ENCODE data around the gene SARM1. TPM values are rescaled to one million over a fixed set of nuclear protein-coding genes. Genes with fewer than 3 reads are reported as not detected.
A peak's percentile ranks its signal among the peaks of the same experiment; 100 is the strongest.

The SARM1 gene
- total and polyA plus RNA-seq, 2 of the 13 experiments (the other 11 are each of a cell fraction or from before 2014, with no cell fraction given) = 0.73 to 0.86 TPM

- TF ChIP-seq, protein P1, sequence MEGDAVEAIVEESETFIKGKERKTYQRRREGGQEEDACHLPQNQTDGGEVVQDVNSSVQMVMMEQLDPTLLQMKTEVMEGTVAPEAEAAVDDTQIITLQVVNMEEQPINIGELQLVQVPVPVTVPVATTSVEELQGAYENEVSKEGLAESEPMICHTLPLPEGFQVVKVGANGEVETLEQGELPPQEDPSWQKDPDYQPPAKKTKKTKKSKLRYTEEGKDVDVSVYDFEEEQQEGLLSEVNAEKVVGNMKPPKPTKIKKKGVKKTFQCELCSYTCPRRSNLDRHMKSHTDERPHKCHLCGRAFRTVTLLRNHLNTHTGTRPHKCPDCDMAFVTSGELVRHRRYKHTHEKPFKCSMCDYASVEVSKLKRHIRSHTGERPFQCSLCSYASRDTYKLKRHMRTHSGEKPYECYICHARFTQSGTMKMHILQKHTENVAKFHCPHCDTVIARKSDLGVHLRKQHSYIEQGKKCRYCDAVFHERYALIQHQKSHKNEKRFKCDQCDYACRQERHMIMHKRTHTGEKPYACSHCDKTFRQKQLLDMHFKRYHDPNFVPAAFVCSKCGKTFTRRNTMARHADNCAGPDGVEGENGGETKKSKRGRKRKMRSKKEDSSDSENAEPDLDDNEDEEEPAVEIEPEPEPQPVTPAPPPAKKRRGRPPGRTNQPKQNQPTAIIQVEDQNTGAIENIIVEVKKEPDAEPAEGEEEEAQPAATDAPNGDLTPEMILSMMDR (CRISPR knock-in tag; IDR thresholded peaks at IDR 0.05) = peak; percentile 24; the same call in 1 of the 2 replicates
- TF ChIP-seq, protein P2, sequence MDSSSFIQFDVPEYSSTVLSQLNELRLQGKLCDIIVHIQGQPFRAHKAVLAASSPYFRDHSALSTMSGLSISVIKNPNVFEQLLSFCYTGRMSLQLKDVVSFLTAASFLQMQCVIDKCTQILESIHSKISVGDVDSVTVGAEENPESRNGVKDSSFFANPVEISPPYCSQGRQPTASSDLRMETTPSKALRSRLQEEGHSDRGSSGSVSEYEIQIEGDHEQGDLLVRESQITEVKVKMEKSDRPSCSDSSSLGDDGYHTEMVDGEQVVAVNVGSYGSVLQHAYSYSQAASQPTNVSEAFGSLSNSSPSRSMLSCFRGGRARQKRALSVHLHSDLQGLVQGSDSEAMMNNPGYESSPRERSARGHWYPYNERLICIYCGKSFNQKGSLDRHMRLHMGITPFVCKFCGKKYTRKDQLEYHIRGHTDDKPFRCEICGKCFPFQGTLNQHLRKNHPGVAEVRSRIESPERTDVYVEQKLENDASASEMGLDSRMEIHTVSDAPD (CRISPR knock-in tag; IDR thresholded peaks at IDR 0.05) = peak; percentile 75; the same call in 1 of the 2 replicates
- TF ChIP-seq, protein P3, sequence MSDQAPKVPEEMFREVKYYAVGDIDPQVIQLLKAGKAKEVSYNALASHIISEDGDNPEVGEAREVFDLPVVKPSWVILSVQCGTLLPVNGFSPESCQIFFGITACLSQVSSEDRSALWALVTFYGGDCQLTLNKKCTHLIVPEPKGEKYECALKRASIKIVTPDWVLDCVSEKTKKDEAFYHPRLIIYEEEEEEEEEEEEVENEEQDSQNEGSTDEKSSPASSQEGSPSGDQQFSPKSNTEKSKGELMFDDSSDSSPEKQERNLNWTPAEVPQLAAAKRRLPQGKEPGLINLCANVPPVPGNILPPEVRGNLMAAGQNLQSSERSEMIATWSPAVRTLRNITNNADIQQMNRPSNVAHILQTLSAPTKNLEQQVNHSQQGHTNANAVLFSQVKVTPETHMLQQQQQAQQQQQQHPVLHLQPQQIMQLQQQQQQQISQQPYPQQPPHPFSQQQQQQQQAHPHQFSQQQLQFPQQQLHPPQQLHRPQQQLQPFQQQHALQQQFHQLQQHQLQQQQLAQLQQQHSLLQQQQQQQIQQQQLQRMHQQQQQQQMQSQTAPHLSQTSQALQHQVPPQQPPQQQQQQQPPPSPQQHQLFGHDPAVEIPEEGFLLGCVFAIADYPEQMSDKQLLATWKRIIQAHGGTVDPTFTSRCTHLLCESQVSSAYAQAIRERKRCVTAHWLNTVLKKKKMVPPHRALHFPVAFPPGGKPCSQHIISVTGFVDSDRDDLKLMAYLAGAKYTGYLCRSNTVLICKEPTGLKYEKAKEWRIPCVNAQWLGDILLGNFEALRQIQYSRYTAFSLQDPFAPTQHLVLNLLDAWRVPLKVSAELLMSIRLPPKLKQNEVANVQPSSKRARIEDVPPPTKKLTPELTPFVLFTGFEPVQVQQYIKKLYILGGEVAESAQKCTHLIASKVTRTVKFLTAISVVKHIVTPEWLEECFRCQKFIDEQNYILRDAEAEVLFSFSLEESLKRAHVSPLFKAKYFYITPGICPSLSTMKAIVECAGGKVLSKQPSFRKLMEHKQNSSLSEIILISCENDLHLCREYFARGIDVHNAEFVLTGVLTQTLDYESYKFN (CRISPR knock-in tag; conservative IDR thresholded peaks at IDR 0.05) = peak; percentile 57
- TF ChIP-seq ZNF24 (IDR thresholded peaks at IDR 0.05) (no peak), TAF15 (IDR thresholded peaks at IDR 0.05; ENCODE audit: low read depth, low read length, poor library complexity, severe bottlenecking) (peak; percentile 37), ZSCAN12 (CRISPR knock-in tag; IDR thresholded peaks at IDR 0.05) (no peak), GLI4 (CRISPR knock-in tag; IDR thresholded peaks at IDR 0.05; ENCODE audit: borderline replicate concordance) (no peak), CBFB (CRISPR knock-in tag; IDR thresholded peaks at IDR 0.05) (peak; percentile 78), NFKBIZ (CRISPR knock-in tag; IDR thresholded peaks at IDR 0.05) (no peak), ISX (CRISPR knock-in tag; conservative IDR thresholded peaks at IDR 0.05) (0 out of 2 replicates have a peak, but pooled peaks have one; percentile 45), ZFAT (CRISPR knock-in tag; conservative IDR thresholded peaks at IDR 0.05) (no peak), ZFP91 (CRISPR knock-in tag; IDR thresholded peaks at IDR 0.05; ENCODE audit: borderline replicate concordance) (peak; percentile 84; the same call in 1 of the 2 replicates), PLSCR1 (CRISPR knock-in tag; IDR thresholded peaks at IDR 0.05; ENCODE audit: borderline replicate concordance) (0 out of 2 replicates have a peak, but pooled peaks have one; percentile 23), ZFP36L2 (CRISPR knock-in tag; IDR thresholded peaks at IDR 0.05) (no peak)
- TF ChIP-seq, protein P4, sequence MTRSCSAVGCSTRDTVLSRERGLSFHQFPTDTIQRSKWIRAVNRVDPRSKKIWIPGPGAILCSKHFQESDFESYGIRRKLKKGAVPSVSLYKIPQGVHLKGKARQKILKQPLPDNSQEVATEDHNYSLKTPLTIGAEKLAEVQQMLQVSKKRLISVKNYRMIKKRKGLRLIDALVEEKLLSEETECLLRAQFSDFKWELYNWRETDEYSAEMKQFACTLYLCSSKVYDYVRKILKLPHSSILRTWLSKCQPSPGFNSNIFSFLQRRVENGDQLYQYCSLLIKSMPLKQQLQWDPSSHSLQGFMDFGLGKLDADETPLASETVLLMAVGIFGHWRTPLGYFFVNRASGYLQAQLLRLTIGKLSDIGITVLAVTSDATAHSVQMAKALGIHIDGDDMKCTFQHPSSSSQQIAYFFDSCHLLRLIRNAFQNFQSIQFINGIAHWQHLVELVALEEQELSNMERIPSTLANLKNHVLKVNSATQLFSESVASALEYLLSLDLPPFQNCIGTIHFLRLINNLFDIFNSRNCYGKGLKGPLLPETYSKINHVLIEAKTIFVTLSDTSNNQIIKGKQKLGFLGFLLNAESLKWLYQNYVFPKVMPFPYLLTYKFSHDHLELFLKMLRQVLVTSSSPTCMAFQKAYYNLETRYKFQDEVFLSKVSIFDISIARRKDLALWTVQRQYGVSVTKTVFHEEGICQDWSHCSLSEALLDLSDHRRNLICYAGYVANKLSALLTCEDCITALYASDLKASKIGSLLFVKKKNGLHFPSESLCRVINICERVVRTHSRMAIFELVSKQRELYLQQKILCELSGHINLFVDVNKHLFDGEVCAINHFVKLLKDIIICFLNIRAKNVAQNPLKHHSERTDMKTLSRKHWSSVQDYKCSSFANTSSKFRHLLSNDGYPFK (CRISPR knock-in tag; IDR thresholded peaks at IDR 0.05; ENCODE audit: borderline replicate concordance) = peak; percentile 70; the same call in 1 of the 2 replicates
Observed at GRCh38 chr17:28357061-28357900, 14.2 kb upstream of the SARM1 start, which contains the start of gene POLDIP2 (continued).
